Right atrium auricular region (tissue), 2 donors: ENCODE results near the gene USP22. TPM values are rescaled to one million over a fixed set of nuclear protein-coding genes. Genes with fewer than 3 reads are reported as not detected.
"Not testable (repeated sequence)": the region's sequence is repeated elsewhere in the genome, so short reads cannot be mapped to it uniquely, and the experiment has no call there.

Experiments
- DNase-seq: peaks from one replicate; pipeline ENCODE4 v3.0.0-alpha.2; 2019; ENCODE audit warnings: low spot score
- H3K27ac ChIP-seq, 2 donors: fragments of 200-600 bp; sonication (generic); 1 replicate in 1 of 2; 2 replicates in 1 of 2; pipeline ENCODE4 v1.5.1; 2016 to 2019
- H3K27me3 ChIP-seq, 2 donors: fragments of 200-600 bp; sonication (generic); one replicate each; pipeline versions ENCODE4 v1.5.1 to v1.6.0; 2017 to 2019
- H3K36me3 ChIP-seq: fragments of 200-600 bp; sonication (generic); one replicate; pipeline ENCODE4 v1.5.1; 2016
- H3K4me1 ChIP-seq, 2 donors: fragments of 200-600 bp; sonication (generic); one replicate each; pipeline versions ENCODE4 v1.5.1 to v1.6.0; 2017 to 2019
- H3K4me3 ChIP-seq, 2 donors: fragments of 200-600 bp; sonication (generic); 1 replicate in 1 of 2; 2 replicates in 1 of 2; pipeline ENCODE4 v1.5.1; 2017 to 2019; ENCODE audit warnings: mild to moderate bottlenecking in 1 of 2, moderate library complexity in 1 of 2
- H3K9me3 ChIP-seq, 2 donors: fragments of 200-600 bp; sonication (generic); one replicate each; pipeline ENCODE4 v1.5.1; 2019
- CTCF ChIP-seq, 2 donors: fragments of 200-600 bp; sonication (generic); IDR thresholded peaks; one replicate each; pipeline ENCODE4 v1.5.1; 2019; ENCODE audit warnings: antibody characterized with exemption in 2 of 2
- total RNA-seq, 2 donors: library from RNA; depleted of rRNA; stranded (reverse); fragments of >200 nt; gene quantifications; one replicate each; pipeline ENCODE4 v1.1.0, GENCODE V29; 2016

The USP22 gene
- 100 to 1,000 TPM; 151 to 179 TPM for total RNA-seq

DNA sequence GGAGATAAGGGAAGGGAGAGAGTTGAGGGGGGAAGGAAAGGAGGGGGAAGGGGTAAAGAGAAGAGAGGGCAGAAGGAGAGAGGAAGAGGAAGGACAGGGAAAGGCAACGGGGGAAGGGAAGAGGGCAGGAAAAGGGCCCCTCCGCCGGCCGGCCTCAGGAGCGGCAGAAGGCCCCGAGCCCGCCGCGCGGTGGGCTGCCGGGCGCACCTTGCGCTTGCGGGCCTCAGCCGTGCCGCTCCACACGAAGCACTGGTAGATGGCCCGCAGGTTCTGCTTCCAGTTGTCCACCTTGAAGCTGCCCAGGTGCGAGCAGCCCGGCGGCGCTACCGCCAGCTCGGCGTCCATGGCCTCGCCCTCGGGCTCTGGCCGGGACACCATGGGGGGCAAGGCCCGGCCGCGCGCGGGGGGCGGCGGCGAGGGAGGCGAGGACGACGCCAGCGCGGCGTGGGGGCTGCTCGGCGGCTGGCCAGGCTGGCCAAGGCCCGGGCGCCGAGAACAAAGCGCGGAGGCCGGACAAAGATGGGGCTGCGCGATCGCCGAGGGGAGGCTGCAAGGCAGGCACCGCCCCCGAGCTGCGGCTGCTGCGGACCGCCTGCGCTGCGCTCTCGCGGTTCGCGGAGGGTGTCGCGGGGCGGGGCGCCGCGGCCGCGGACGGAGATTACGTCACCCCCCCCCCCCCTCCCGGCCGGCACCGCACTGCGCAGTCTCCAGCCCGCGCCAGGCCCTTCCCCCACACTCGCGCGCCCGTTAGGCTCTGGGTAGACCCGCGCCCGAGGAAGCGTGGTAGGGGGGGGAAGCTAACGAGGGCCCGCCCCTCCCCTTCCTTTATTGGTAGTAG is at the start of gene USP22:
Gene USP22, minus strand, starts transcription at position 554 of the 838 bp plus-strand sequence. Its CDS starts 176 bp downstream, at position 378.
- DNase-seq = no peak
- no peaks in the 10 kb centered on the region for H3K27me3 ChIP-seq
- peak within 1 kb of the TSS; percentile 99 to 100 for H3K27ac ChIP-seq
- TF ChIP-seq CTCF (IDR thresholded peaks at IDR 0.05) = no peak
- no peaks in the 10 kb centered on the region for H3K36me3 ChIP-seq
- no peaks in the 10 kb centered on the region for H3K9me3 ChIP-seq
- peak within 1 kb of the TSS; percentile 92 to 94 for H3K4me3 ChIP-seq
- H3K4me1 ChIP-seq = peaks cover 0 to 41% of the 10 kb centered on the region in 2 donors

DNA sequence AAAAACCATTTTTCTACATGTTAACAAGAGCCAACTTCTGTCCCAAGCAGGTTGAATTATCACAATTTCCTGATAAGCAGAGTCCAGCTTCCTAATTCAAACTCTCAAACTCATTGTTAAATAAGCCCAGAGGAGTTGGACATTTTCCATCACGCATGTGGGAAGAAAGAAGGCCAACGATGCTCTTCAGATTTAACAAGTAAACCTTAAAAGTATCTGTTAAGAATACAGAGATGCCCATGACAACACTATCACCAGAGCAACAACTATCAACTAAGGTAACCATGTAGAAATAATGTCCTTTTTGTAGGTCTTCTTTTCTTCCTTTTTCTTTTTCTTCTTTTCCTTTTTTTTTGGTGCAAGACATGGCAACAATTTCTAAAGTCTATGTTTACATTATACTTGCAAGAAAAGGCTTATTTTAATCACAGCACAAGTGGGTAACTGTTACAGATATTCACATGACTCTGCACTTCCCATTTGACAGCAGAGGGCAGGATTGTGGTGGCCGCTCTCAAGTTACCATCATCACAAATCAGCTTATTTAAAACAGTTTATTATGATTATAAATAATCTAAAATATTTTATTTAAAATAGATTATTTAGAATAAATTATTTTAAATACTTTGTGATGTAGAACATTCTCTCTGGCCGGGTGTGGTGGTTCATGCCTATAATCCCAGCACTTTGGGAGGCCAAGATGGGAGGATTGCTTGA is 48.2 kb upstream of the USP22 start:
- Histone ChIP-seq H3K9me3 (no peaks in the 10 kb centered on the region), H3K36me3 (no peaks in the 10 kb centered on the region), H3K27me3 (no peaks in the 10 kb centered on the region), H3K4me1 (peaks cover 0 to 5% of the 10 kb centered on the region in 2 donors), H3K27ac (no peak overlapping the region), H3K4me3 (no peak overlapping the region)
- no peak for TF ChIP-seq CTCF (IDR thresholded peaks at IDR 0.05)
- DNase-seq = no peak

DNA sequence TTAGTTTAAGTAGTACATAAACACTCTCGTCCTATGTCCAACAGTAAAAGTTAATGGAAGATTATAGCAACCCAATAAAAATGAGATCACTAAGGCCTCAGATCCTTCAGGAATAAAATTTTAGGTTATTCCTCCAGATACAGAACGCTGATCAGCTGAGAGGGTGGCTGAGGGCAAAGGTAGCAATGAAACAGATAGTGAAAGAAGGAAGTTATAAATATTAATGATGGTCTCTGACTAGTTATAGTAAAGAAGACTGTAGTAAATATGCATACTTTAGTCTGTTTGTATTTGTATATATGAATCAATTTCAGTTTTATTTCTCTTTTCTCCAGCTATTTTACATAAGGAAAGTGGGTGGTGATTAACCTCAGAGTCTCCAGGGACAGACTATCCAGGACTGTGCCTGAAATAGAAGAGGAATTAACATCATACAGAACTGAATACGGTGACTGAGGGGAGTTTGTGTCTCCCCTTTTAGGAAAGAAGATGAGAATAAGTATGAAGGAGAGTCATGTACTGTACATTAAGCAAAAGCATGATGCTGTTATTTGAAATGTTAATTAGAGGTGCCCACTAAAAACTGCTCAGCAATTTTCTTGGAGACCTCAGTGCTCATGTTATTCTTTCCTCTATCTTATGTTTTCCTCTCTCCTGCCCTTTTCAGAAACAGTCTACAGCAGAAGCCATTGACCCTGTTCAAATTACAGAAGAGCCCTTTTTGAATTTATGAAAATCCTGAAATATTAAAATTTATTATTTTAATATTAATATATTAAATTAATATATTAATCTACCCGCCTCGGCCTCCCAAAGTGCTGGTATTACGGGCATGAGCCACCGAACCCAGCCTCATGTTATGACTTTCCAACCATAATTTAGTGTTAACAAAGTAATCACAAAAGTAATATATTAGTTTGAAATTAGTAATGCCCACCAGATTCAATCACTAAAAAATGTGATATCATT is 47.4 kb upstream of the USP22 start:
- Histone ChIP-seq H3K4me3 (no peak overlapping the region), H3K9me3 (no peaks in the 10 kb centered on the region), H3K36me3 (no peaks in the 10 kb centered on the region), H3K27ac (no peak overlapping the region), H3K27me3 (no peaks in the 10 kb centered on the region), H3K4me1 (peaks cover 0 to 5% of the 10 kb centered on the region in 2 donors)
- no peak for DNase-seq
- no peak for TF ChIP-seq CTCF (IDR thresholded peaks at IDR 0.05)

GRCh38 chr17:21089145-21089544 is 46.3 kb upstream of the USP22 start:
- H3K4me1 ChIP-seq = peaks cover 0 to 5% of the 10 kb centered on the region in 2 donors
- H3K27ac ChIP-seq = no peak overlapping the region
- no peaks in the 10 kb centered on the region for H3K27me3 ChIP-seq
- H3K9me3 ChIP-seq = no peaks in the 10 kb centered on the region
- DNase-seq = no peak
- H3K36me3 ChIP-seq = no peaks in the 10 kb centered on the region
- no peak for TF ChIP-seq CTCF (IDR thresholded peaks at IDR 0.05)
- no peak overlapping the region for H3K4me3 ChIP-seq

GRCh38 chr17:21085707-21086106 is 42.9 kb upstream of the USP22 start:
- TF ChIP-seq CTCF (IDR thresholded peaks at IDR 0.05) = no peak
- Histone ChIP-seq H3K4me3 (no peak overlapping the region), H3K27me3 (no peaks in the 10 kb centered on the region), H3K4me1 (peaks cover 0 to under 1% of the 10 kb centered on the region in 2 donors), H3K9me3 (no peaks in the 10 kb centered on the region), H3K36me3 (no peaks in the 10 kb centered on the region), H3K27ac (no peak overlapping the region)
- DNase-seq = no peak

- not testable (repeated sequence) for H3K9me3 ChIP-seq, DNase-seq, H3K27ac ChIP-seq, H3K4me1 ChIP-seq, H3K27me3 ChIP-seq, H3K36me3 ChIP-seq, H3K4me3 ChIP-seq
Measured at GRCh38 chr17:21085280-21085679, 42.5 kb upstream of the USP22 start.
